ENCODE measurements around the gene UNKL.
A peak's percentile ranks its signal among the peaks of the same experiment; 100 is the strongest.

UNKL gene

GRCh38 chr16:1430214-1430758 lies 15.8 kb upstream of the UNKL start:
- no peak for DNase-seq

- DNase-seq: no peak
Measured at GRCh38 chr16:1429631-1430030, 15.1 kb upstream of the UNKL start.

GRCh38 chr16:1429012-1429411 lies 14.5 kb upstream of the UNKL start:
- no peak for DNase-seq

- DNase-seq: no peak
Measured at GRCh38 chr16:1428511-1428910, 14.0 kb upstream of the UNKL start.

GRCh38 chr16:1427473-1428461 lies 13.3 kb upstream of the UNKL start:
- no peak for DNase-seq

GRCh38 chr16:1426734-1427471 lies 12.4 kb upstream of the UNKL start:
- peak; percentile 86 for DNase-seq

- no peak for DNase-seq
Measured at GRCh38 chr16:1425616-1426370, 11.3 kb upstream of the UNKL start.

GRCh38 chr16:1424028-1424427 lies 9.5 kb upstream of the UNKL start:
- DNase-seq: no peak

GRCh38 chr16:1422076-1422475 lies 7.6 kb upstream of the UNKL start:
- DNase-seq: no peak

GRCh38 chr16:1420111-1420539 lies 5.6 kb upstream of the UNKL start:
- DNase-seq: no peak

GRCh38 chr16:1416521-1416941 lies 2.0 kb upstream of the UNKL start:
- DNase-seq: no peak

- DNase-seq: no peak
Measured at GRCh38 chr16:1413684-1414531, 596 bp downstream of the UNKL start.

GRCh38 chr16:1412847-1413246 lies 1.7 kb downstream of the UNKL start:
- no peak for DNase-seq

- no peak for DNase-seq
Measured at GRCh38 chr16:1408171-1408837, 6.2 kb downstream of the UNKL start.

- no peak for DNase-seq
Measured at GRCh38 chr16:1407753-1408152, 6.8 kb downstream of the UNKL start.

- no peak for DNase-seq
Measured at GRCh38 chr16:1403733-1404132, 10.8 kb downstream of the UNKL start.

GRCh38 chr16:1403036-1403435 lies 11.5 kb downstream of the UNKL start:
- no peak for DNase-seq

- DNase-seq: no peak
Measured at GRCh38 chr16:1401758-1402154, 12.7 kb downstream of the UNKL start.

- no peak for DNase-seq
Measured at GRCh38 chr16:1401061-1401757, 13.3 kb downstream of the UNKL start.

GRCh38 chr16:1398826-1399581 lies 15.5 kb downstream of the UNKL start:
- DNase-seq: no peak
